Prostate gland (tissue), 2 donors: ENCODE data around the gene ADGRG6.

ENCODE experiments used
- CTCF ChIP-seq, 4 experiments: fragments of 200-600 bp in 2 of 4; fragments of 450-650 bp in 2 of 4; sonication (generic) in 2 of 4; IDR thresholded peaks; 1 replicate in 3 of 4; 2 replicates in 1 of 4; pipeline ENCODE4 v1.5.1; 2016 to 2019; ENCODE audit warnings: antibody characterized with exemption in 4 of 4, mild to moderate bottlenecking in 2 of 4, moderate library complexity in 2 of 4
- POLR2A ChIP-seq: fragments of 450-650 bp; IDR thresholded peaks from one replicate; pipeline ENCODE4 v1.6.1; 2016; ENCODE audit warnings: antibody characterized with exemption, mild to moderate bottlenecking

GRCh38 chr6:142373268-142374090 lies 71.7 kb downstream of the ADGRG6 start:
- TF ChIP-seq POLR2A (no peak), CTCF (IDR thresholded peaks at IDR 0.05) (no peak)
